Bronchial epithelial cell (primary cell): ENCODE measurements around the gene NOSIP. TPM values are rescaled to one million over a fixed set of nuclear protein-coding genes. Genes with fewer than 3 reads are reported as not detected.

Experiments used
- DNase-seq: peaks from one replicate; pipeline ENCODE4 v3.0.0-alpha.2; 2010; ENCODE audit warnings: low read depth
- FAIRE-seq: peaks from 2 replicates; lab custom pipeline; 2011; peaks lifted over from hg19 to GRCh38; lab: Jason Lieb, UNC
- H3K27me3 ChIP-seq: 2 replicates; pipeline ENCODE4 v1.5.1; 2011; ENCODE audit warnings: low read length; ENCODE audit not compliant: control insufficient read depth, insufficient read depth
- H3K36me3 ChIP-seq: 2 replicates; pipeline ENCODE4 v1.5.1; 2011; ENCODE audit warnings: low read length; ENCODE audit not compliant: control insufficient read depth, insufficient read depth
- H3K4me3 ChIP-seq: 2 replicates; pipeline ENCODE4 v1.5.1; 2011; ENCODE audit warnings: mild to moderate bottlenecking, low read depth, low read length, control low read depth
- CTCF ChIP-seq: IDR thresholded peaks from 2 replicates; pipeline ENCODE4 v1.5.1; 2011; ENCODE audit warnings: mild to moderate bottlenecking, moderate library complexity, low read length, control low read depth, inconsistent platforms; ENCODE audit not compliant: insufficient read depth, severe bottlenecking
- total RNA-seq: library from RNA; depleted of rRNA; stranded (reverse); fragments of >200 nt; gene quantifications from 2 replicates; pipeline ENCODE4 v1.2.1, GENCODE V29; 2014

NOSIP gene
- total RNA-seq, 1 donor from 2014 or later = 71.1 TPM

GRCh38 chr19:49602806-49603205 lies 22.4 kb upstream of the NOSIP start:
- Histone ChIP-seq H3K27me3 (no peaks in the 10 kb centered on the region), H3K4me3 (no peak overlapping the region), H3K36me3 (peaks cover 30% of the 10 kb centered on the region)
- TF ChIP-seq CTCF = no peak
- DNase-seq = no peak
- FAIRE-seq = no peak

- peaks cover 30% of the 10 kb centered on the region for H3K36me3 ChIP-seq
- FAIRE-seq = no peak
These were observed 21.2 kb upstream of the NOSIP start for GRCh38 chr19:49601482-49602038.

GRCh38 chr19:49599378-49600295 lies 19.3 kb upstream of the NOSIP start:
- Histone ChIP-seq H3K36me3 (peaks cover 35% of the 10 kb centered on the region), H3K4me3 (no peak overlapping the region), H3K27me3 (no peaks in the 10 kb centered on the region)
- DNase-seq (no peak), FAIRE-seq (no peak)
- TF ChIP-seq CTCF = no peak

More at GRCh38 chr19:49601482-49602038, 21.2 kb upstream of the NOSIP start:
- H3K4me3 ChIP-seq = no peak overlapping the region
- DNase-seq = no peak
- no peak for TF ChIP-seq CTCF
- no peaks in the 10 kb centered on the region for H3K27me3 ChIP-seq

- no peak for FAIRE-seq
- H3K4me3 ChIP-seq = no peak overlapping the region
- DNase-seq = no peak
- no peaks in the 10 kb centered on the region for H3K27me3 ChIP-seq
- no peak for TF ChIP-seq CTCF
- H3K36me3 ChIP-seq = peaks cover 36% of the 10 kb centered on the region
These were observed 17.3 kb upstream of the NOSIP start for GRCh38 chr19:49597703-49597974.

GRCh38 chr19:49596954-49597702 lies 16.8 kb upstream of the NOSIP start:
- DNase-seq (no peak), FAIRE-seq (no peak)
- no peaks in the 10 kb centered on the region for H3K27me3 ChIP-seq
- H3K36me3 ChIP-seq = peaks cover 34% of the 10 kb centered on the region
- no peak for TF ChIP-seq CTCF
- H3K4me3 ChIP-seq = no peak overlapping the region
